HG03097 (cell line): ENCODE data around the gene SEMA3B.

Source experiments
- ATAC-seq: cut with Tn5 transposase; IDR thresholded peaks from one replicate; pipeline ENCODE4 v1.9.1; 2021; ENCODE audit not compliant: unreplicated experiment, low FRiP score

SEMA3B gene

DNA sequence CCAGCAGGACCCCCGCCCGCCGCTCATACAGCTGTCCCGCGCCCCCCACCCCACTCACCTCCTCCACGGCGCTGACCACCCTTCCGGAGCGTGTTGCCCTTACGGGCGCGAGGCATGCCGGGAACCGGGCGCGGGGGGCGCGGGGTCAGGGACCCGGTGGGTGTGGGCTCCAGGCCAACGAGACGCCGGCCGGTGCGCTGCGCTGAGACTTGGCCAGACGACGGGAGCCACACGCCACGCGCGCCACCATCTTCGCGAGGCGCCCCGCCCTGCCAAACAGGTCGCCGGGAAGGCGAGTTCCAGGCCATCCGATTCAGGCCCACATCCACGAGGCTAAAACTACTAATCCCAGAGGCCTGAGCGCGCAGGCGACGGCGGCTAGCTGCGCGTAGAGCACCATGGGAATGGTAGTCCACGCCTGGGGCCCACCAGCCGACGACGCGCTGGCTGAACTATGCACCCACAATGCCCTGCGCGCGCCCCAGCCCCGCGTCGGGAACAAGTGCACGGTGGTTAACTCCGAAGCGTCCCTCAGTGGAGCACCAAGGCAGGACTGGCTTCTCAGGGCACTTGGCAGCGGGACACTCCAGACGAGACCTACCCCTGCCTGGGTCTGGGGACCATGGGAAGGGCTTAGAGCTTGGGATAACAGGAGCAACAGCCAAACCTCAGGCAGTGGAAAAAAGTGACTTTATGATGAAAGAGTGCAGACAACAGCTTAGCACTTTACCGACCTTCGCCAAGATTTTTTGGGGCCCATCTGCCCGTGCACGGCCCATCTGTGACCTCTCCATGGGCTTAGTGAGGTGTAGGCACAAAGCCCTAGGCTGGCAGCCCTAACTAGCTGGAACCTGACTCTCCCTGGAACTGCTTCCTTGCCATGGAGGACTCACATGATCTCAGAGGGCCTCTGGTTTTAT lies 23.5 kb downstream of the SEMA3B start, which contains the start of gene IFRD2:
IFRD2 (minus strand) TSS at position 271 of the 920 bp plus-strand sequence; CDS start at position 116, 155 bp downstream.
- ATAC-seq, result peak; percentile 81

DNA sequence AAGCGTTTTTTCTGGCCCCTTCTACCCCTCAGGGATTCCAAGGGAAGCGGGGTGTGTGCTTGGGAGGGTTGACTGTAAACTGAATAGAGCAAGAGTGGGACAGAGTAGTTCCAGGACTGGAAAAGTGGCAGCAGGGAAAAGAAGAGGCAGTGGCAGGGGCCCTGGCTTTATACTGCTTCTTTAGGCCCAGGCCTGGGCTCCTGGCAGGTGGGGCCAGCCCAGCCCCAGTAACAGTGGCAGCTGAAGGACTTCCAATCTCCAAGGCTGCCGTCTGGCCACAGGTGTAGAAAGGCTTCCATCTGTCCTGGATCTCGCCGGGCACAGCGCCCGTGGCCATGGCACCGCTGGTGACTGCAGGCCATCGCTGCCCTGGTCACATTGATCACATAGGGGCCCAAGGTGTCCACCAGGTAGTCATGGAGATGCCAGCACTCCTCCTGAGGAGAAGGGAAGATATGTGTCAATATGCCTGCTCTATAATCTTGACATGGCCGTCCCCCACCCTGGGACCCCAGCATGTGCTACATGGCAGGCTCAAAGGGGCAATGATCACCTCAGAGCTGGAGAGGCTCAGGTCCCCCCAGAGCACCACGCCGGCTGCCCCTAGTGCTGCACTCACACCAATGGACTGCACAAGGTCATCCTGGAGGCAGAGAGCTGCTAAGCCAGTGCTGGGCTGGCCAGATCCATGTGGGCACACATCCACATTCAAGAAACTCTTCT lies 24.3 kb downstream of the SEMA3B start:
- ATAC-seq, result no peak

DNA sequence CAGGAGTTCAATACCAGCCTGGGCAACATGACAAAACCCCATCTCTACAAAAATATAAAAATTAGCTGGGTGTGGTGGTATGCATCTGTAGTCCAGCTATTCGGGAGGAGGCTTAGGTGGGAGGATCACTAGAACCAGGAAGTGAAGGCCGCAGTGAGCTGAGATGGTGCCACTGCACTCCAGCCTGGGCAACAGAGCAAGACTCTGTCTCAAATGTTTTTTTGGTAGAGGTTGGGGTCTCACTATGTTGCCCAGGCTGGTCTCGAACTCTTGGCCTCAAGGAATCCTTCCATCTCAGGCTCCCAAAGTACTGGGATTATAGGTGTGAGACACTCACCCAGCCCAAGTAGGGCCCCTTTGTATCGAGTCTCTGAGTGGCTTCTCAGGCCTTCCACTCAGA lies 25.1 kb downstream of the SEMA3B start:
- ATAC-seq, result no peak

DNA sequence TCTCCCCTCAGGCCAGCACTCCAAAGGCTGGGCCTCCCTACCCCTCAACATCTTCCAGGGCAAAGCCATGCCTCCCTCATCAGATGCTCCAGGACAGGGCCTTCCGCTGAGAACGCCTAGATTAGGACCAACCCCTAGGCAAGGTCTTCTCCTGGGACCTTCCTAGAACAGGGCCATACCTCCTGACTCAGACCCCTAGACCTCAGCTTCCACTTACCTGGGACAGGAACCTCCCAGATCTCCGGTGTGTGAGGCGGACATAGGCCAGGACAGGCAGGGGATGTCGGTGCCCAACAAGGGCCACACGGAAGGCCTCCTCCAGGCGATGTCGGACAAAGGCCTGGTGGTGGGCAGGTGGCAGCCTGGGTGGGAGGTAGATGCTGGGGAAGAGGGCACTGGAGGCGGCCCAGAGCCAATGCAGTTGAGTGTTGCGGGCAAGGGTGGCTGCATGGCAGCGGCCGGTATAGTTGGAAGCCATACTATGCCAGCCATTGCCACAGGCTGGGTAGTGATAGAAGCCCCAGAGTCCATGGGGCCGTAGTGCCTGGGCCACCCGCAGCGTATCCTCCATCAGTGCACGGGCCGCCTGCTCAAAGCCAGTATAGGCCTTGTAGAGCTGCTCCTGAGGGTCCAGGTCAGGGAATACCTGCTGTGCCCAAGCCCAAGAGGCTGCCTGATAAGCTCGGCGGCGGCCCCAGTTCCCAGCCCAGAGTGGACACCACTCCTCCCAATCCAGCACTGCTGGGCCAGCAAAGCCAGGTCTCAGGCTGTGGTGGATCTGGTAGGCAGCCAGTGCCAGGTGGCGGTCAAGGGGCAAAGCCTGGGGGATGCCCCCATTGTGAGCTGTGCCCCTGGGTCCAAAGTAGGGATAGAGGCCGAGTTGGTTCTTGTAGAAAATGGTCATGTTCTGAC lies 25.8 kb downstream of the SEMA3B start:
- ATAC-seq, result no peak

DNA sequence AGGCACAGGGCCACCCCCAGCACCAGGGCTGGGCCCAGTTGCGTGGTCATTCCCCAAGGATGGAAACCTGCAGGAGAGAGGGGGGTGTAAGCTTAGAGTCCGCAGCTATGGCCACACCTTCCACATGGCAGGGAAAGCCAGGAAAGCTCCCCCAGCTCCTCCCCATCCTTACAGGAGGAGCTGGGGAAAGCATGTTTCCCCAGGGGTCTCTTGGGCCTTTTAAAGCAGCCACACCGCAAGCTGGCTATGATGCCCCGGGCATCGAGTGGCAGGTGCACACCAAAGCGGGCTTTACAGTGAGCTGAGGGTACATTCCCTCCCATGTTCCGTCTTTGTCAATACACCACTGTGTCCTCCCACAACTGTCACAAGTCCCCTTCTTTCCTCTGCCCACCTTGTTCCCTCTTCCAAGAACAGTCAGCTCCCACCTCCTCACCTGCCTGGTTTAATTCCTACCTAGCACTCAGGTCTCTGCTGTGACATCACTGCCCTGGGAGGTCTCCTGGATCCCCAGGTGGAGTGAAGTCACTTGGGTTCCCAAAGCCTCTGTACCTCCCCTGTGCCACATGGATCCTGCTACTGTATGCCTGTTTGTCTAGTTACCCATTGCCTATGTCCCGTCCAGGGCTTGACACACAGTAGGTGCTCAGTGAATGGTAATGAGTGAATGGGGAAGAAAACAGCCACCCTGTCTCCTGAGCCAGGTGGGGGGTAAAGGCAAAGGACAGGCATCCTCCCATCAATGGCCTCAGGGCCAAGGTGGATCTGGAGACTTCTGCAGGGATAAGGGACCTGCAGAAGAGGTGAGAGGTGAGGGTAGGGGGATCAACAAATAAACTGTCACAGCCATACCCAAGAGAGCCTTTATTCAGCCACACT lies 26.8 kb downstream of the SEMA3B start:
- no peak for ATAC-seq

DNA sequence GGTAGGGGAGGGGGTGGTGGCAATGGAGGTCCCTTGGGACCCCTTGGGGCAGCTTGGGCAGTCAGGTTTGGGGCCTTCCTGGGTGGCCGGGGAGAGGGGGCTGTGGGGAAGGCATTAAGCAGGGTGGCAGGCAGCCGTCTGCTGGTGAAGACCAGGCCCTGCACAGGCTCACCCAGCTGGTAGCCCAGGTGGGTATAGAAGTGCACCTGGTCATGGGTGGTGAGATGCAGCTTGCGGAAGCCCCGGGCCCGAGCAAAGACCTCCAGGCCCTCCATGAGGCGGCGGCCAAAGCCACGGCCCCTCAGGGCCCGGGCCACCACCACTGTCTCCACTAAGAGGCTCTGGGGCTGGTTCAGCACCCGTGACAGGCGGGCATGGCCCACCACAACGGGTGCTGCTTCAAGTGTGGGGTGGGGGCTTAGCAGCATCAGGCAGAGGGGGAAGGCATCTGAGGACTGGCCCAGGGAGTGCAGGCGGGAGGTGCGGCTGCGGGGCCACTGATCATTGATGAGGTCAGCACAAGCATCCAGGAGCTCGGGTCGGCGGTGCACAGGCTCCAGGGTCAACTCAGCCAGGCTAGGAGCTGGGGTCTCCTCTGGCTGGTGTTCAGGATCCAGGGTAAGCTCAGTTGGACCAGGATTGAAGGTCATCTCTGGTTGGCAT lies 27.9 kb downstream of the SEMA3B start:
- no peak for ATAC-seq

DNA sequence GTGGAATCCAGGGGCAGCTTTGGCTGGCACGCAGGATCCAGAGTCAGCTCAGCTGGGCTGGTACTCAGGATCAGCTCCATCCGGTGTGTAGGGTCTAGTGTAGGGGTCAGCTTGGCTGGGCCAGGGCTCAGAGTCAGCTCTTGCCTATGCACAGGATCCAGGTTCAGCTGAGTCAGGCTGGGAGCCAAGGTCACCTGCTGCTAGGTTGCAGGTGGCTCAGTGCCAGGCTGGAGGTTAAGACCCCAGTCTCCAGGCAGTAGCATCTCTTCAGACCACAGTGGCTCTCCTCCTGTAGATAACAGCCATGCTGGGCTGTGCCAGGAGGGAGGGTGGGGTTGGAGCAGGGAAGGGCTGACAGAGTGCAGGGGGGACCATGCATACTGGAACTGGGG lies 28.4 kb downstream of the SEMA3B start:
- ATAC-seq, result no peak

DNA sequence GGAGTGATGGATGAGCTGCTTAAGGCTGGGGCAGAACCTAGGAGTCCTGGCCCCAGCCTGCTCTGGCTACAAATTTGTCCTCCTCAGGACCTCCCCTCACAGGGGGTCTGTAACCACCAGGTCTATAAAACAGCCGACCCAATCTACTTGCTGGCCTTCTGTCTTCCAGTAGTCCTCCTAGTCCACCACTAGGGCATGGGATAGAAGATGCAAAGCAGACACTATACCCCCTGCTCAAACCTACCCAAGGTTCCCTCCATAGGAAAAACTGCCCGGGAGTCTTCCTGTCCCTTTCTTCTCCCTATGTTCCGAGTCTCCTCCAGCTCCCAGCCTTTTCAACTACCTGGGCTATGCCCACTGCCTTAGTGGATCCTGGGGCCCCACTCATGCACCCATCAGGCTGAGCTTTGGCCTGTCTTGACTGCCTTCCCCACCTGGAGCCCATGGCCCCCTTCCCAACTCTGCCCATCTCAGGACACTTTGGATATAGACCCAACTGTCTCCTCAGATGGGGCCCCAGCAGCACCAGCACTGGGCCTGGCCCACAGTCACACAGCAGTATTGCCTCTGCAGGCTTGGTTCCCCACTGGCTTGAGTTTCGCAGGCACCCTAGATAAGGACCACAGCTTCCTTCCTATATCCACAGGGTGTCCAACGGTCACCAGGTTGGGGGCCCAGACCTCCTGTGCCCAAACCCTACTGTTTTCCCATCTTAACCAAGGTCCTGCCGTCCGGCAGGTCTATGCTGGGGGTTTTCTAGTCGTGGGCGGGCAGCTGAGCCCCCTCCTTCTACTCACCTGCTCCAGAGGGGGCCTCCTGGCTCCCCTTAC lies 29.2 kb downstream of the SEMA3B start:
- no peak for ATAC-seq

DNA sequence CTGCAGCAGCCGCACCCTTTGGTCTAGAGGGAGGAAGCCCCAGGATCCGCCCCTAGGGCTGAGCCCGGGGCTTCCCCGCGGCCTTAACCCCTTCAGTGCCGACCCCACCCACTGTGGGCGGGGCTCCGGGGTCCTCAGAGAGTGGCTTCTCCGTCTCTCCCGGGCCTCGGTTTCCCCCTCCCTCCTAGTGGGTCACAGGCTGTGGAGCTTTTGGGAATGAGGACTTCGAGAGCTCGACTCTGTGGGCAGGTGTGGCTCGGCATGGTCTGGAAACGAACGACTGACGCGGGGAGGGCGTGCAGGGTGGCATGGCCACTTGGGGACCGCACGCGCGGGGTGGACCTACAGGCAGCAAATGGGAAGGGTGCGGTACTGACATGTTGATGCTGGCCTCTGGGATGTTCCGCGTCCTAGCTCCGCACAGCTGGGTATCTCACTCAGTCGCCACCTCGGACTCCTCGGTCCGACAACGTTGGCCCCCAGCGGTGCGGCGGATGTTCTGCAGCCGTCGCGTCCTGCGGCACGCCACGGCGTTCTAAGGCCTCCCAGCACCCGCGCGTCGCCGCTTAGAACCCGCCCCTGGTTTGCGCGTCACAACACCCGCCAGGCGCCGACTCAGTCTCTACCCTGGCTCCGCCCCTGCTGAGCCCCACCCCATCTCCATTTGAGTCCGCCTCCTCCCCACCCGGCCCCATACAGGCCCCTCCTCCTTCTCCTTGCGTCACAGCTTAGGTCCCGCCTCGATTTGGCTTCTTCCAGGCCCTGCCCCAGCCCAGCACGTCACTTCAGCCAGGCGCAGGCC lies 30.1 kb downstream of the SEMA3B start, which contains the start of the genes HYAL3 and NAA80:
HYAL3 (minus strand) TSS at position 570 of the 802 bp plus-strand sequence. CDS start 3,803 bp downstream, outside the sequence.
NAA80 (minus strand) TSS at position 570 of the 802 bp plus-strand sequence. CDS start 1,942 bp downstream, outside the sequence.
- peak; percentile 78 for ATAC-seq

DNA sequence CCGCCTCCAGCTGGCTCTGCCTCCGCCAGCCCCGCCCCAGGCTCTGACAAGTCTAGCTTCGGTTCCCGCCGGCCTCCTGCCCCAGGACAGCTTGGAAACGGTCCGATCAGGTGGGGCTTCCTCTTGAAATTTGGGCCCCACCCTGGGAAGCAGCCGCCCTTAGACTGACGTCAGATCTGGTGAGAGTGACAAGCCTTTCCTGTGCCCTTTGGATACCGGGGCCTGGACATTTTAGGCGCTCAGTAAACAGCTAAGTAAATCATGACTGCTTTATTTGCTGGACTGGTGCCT lies 30.6 kb downstream of the SEMA3B start:
- ATAC-seq, result no peak

DNA sequence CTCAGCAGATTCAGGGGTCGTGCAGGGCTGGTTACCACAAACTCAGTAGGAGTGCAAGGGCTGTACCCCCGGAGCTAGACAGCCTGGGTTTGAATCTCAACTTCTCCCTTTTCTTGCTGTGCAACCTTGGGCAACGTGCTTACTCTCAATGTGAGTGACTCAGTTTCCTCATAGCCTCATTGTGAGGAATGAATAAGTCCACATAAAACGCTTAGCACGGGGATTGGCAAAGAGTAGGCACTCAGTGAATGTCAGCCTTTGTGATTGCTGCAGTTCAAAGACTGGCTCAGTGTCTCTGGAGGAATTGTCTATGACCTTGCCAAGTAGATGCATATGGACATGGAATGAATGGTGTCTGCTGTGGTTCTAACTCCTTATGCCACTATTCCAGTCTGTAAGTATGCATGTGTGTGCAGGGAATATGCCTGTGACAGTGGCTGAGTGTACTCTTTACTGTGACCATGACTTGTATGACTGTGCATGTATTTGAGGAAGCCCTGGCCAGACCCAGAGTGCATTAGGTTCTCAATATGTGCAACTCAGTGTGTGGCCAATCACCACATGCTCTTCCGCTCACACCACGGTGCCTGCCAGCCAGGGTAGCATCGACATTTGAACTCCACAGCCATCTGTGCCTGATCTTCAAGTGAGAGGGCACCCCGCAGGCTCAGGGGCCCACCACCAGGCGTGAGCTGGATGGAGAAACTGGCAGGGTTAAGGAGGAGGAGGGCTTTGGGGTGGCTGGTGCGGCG lies 31.2 kb downstream of the SEMA3B start:
- ATAC-seq, result no peak

DNA sequence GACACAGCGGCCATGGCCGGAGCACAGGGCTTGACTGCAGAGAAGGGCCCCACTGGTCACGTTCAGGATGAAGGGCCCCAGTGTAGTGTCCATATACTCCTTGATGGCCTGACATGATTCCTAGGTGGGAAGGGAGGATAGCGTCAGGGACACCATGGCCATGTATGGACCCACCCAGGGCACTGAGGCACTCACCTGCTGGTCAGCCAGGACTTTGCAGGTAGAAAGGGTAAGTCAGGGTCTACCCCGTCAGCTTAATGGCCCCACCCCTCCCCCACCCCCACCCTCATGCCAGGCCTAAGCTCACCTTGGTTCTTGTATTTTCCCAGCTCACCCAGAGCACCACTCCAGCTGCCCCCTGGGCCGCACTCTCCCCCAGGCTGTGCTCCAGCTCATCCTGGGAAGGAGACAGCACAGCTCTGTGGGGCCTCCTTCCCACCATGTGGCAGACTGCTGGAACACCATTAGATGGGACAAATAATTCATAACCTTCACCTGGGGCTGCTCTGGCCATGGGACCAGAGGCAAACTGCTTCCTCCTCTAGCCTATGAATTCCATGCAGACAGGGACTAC lies 31.8 kb downstream of the SEMA3B start:
- no peak for ATAC-seq

DNA sequence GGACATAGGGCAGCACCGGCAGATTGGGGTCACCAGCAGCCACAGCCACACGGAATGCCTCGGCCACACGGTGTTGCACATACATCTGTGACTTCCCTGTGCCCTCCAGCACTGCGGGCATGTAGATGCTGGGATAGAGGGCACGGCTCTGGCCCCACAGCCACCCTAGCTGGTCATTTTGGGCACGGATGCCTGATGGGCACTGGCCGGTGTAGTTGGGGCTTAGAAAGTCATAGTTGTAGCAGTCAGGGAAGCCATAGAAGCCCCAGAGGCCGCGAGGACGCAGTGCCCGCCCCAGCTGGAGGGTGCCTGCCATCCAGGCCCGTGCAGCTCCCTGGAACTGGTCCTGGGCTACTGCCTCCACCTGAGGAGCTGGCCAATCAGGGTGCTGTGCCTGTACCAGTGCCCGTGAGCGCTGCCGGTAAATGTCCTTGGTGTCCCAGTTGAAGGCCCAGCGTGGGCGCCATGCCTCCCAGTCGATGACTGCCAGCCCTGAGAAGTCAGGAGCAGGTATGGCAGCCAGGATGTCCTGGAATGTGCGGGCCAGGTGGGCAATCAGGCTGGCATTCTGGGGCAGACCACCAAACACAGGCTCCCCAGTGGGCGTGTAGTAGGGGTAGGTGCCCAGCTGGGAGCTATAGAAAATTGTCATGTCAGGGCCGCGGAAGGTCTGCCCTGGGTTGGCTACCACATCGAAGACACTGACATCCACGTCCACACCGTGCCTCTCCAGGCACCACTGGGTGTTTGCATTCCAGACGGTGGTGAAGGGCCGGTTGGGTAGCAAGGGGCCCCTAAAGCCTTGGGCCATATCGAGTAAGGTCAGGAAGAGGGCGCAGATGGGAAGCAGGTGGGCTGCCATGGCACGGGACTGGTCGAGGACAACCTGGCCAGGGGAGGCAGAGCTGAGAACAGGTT lies 33.4 kb downstream of the SEMA3B start:
- no peak for ATAC-seq

DNA sequence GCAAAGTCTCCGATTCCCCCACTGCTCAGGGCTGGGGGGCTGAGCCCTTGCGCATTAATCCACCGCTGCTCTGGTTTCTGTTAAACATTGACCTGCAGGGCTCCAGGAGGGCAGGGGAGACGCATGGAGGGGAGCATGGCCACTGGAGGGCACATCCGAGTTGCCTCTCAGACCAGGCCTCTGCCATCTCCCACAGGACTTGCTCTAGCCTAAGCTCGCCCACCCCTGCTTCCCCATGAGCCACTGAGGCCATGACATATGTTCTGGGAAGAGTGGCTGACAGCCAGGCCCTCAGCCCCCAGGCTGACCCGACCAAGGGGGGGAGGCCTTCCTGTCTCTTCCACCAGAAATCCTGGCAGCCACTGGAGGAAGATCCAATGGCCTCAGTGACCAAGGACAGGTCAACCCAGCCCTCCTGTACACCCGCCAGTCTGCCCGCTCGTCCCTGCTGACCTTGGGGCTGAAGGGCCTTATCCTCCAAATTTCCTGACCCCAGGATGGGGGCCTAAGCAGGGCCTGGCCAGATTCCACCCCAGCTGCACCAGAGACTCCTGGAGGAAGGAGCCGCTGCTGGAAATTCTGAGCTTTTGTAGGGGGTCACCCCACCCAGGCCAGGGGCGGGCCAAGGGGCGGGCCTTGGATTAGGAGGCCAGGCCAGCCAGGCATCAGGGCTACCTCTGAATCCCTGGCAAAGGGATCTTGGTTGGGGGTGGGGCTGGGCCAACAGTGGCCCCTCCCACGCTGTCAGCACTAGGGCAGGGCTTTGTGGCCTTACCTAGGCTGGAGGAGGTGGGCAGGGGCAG lies 34.3 kb downstream of the SEMA3B start, which contains the start of gene HYAL1:
HYAL1 (minus strand) TSS at position 562 of the 803 bp plus-strand sequence. CDS start 618 bp downstream, outside the sequence.
- no peak for ATAC-seq
